RWPE2 (cell line): Measurements from ENCODE around the gene KCNQ1OT1.

Experiments used
- ATAC-seq: fragments of 200-7000 bp; cut with Tn5 transposase; 3 replicates; pipeline ENCODE4 v1.9.1; 2021; ENCODE audit warnings: low read depth
- DNase-seq: peaks from one replicate; pipeline ENCODE4 v3.0.0-alpha.2; 2020; ENCODE audit warnings: low spot score
- H3K27ac ChIP-seq: fragments of 450-650 bp; 2 replicates; pipeline ENCODE4 v1.5.1; 2017; ENCODE audit warnings: mild to moderate bottlenecking; ENCODE audit not compliant: poor library complexity, severe bottlenecking
- H3K27me3 ChIP-seq: fragments of 250-450 bp; sonication (Bioruptor Pico); 2 replicates; pipeline ENCODE4 v1.5.1; 2021; ENCODE audit warnings: mild to moderate bottlenecking, moderate library complexity; ENCODE audit not compliant: insufficient read depth, poor library complexity, severe bottlenecking
- H3K36me3 ChIP-seq: fragments of 250-450 bp; sonication (Bioruptor Pico); 2 replicates; pipeline ENCODE4 v1.5.1; 2020; ENCODE audit warnings: low read depth, mild to moderate bottlenecking, moderate library complexity
- H3K4me1 ChIP-seq: fragments of 250-450 bp; sonication (Bioruptor Pico); 2 replicates; pipeline ENCODE4 v1.5.1; 2021; ENCODE audit warnings: mild to moderate bottlenecking, moderate library complexity; ENCODE audit not compliant: insufficient read depth, poor library complexity, severe bottlenecking
- H3K4me3 ChIP-seq: fragments of 250-450 bp; sonication (Bioruptor Pico); 2 replicates; pipeline ENCODE4 v1.5.1; 2021; ENCODE audit warnings: mild to moderate bottlenecking, moderate library complexity; ENCODE audit not compliant: severe bottlenecking
- H3K9me3 ChIP-seq: fragments of 250-450 bp; sonication (Bioruptor Pico); 2 replicates; pipeline ENCODE4 v1.5.1; 2021; ENCODE audit warnings: mild to moderate bottlenecking, moderate library complexity; ENCODE audit not compliant: severe bottlenecking
- TF ChIP-seq, protein P1 (sequence below): fragments of 450-650 bp; IDR thresholded peaks from one replicate; pipeline ENCODE4 v1.5.1; 2017; ENCODE audit warnings: mild to moderate bottlenecking, moderate library complexity; ENCODE audit not compliant: poor library complexity, severe bottlenecking

KCNQ1OT1 gene

DNA sequence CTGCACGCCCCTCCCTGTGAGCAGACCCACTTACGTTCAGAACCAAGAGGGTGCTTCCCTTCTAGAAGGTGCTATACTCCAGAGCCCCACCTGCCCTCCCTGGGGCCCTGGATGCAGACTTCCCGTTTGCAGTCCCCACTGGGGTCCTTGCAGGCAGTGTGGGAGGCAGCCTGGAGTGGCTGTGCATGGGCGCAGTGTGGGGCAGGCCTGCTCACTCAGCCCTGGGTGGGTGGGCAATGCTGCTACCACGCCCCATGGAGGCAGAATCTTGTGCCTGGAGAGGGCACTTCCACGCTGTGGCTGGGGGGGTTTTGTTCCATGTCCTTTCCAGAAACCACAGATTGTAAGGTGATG, 116.2 kb downstream of the KCNQ1OT1 start:
- DNase-seq (no peak), ATAC-seq (no peak)
- TF ChIP-seq, protein P1, sequence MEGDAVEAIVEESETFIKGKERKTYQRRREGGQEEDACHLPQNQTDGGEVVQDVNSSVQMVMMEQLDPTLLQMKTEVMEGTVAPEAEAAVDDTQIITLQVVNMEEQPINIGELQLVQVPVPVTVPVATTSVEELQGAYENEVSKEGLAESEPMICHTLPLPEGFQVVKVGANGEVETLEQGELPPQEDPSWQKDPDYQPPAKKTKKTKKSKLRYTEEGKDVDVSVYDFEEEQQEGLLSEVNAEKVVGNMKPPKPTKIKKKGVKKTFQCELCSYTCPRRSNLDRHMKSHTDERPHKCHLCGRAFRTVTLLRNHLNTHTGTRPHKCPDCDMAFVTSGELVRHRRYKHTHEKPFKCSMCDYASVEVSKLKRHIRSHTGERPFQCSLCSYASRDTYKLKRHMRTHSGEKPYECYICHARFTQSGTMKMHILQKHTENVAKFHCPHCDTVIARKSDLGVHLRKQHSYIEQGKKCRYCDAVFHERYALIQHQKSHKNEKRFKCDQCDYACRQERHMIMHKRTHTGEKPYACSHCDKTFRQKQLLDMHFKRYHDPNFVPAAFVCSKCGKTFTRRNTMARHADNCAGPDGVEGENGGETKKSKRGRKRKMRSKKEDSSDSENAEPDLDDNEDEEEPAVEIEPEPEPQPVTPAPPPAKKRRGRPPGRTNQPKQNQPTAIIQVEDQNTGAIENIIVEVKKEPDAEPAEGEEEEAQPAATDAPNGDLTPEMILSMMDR, result no peak
- Histone ChIP-seq H3K36me3 (no peaks in the 10 kb centered on the region), H3K4me1 (no peaks in the 10 kb centered on the region), H3K27ac (no peak overlapping the region), H3K27me3 (no peaks in the 10 kb centered on the region), H3K9me3 (no peaks in the 10 kb centered on the region), H3K4me3 (no peak overlapping the region)

DNA sequence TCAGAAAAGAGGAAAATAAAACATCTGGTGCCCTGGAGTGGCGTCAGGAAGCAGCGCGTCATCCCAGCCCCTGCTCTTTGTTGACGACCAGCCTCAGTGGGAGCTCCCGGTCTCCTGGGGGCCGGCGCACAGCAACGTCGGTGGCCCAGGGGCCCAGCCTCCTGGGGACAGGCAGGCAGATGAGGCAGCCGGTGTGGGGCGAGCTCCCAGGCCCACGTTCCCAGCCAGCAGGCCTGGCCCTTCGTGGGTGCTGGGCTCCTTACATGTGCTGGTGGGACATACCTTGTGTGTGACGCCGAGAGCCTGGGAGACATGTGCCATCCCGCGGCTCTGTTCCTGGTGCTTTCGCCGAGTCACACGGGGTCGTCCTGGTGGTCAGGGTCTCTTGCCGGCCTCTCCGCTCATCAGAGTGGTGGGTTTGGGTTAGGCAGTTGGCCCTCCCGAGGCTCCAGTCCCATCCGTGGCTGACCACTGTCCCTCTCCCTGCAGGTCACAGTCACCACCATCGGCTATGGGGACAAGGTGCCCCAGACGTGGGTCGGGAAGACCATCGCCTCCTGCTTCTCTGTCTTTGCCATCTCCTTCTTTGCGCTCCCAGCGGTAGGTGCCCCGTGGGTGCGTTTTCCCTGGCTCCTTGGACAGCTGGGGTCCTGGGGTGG, 116.7 kb downstream of the KCNQ1OT1 start:
- DNase-seq (peak; percentile 51), ATAC-seq (no peak)
- TF ChIP-seq, protein P1, result no peak
- no peaks in the 10 kb centered on the region for H3K36me3 ChIP-seq
- no peaks in the 10 kb centered on the region for H3K4me1 ChIP-seq
- no peak overlapping the region for H3K4me3 ChIP-seq
- no peaks in the 10 kb centered on the region for H3K9me3 ChIP-seq
- H3K27me3 ChIP-seq, result no peaks in the 10 kb centered on the region
- no peak overlapping the region for H3K27ac ChIP-seq

DNA sequence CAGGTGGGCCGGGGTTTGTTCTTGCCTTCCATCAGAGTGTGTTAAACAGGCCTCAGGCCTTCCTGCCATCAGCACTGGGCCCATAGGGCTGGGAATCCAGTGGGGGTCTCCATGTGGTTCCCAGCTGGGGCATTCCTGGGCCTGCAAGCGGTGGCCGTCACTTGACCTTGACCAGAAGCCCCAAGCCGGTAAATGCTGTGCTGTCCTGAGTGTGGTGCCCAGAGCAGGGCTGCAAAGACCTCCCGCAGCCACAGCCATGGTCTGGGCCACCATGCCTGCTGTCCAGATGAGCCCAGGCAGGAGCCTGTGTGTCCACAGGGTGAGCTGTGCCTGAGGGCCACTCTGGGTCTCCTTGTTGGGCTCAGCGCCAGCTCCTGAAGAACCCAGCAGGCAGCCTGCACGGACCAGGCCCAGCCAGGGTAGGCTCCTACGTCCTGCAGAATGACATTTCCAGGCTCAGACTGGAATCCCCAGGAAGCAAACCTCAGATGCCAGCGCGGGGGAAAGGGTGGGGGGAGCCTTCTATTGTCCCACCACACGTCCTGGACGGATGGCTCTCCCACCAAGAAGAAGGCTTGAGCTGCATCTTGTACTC, 117.3 kb downstream of the KCNQ1OT1 start:
- Histone ChIP-seq H3K27me3 (no peaks in the 10 kb centered on the region), H3K36me3 (no peaks in the 10 kb centered on the region), H3K9me3 (no peaks in the 10 kb centered on the region), H3K4me1 (no peaks in the 10 kb centered on the region), H3K27ac (no peak overlapping the region), H3K4me3 (no peak overlapping the region)
- ATAC-seq (no peak), DNase-seq (peak; percentile 50)
- TF ChIP-seq, protein P1, result no peak

DNA sequence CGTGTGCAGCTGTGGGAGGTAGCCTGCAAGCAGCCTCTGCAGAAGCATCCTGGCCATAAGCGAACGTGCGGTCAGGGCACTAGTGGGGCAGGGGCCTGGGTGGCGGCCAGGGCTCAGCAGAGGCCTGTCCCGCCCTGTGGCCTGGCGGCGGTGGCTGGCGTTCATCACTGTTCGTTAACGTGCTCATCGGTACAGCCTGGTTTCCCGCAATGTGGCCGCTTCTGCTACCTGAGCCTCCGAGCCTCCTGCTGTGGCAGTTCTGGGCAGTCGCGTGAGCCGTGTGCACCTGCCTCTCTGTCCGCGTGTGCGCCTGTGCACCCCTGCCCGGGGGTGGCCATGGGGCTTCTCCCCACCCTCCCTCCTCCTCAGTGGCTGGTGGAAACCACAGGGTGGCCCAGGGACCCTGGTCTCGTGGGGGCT, 117.9 kb downstream of the KCNQ1OT1 start:
- DNase-seq, result peak; percentile 58
- Histone ChIP-seq H3K27me3 (no peaks in the 10 kb centered on the region), H3K27ac (no peak overlapping the region), H3K9me3 (no peaks in the 10 kb centered on the region), H3K4me1 (no peaks in the 10 kb centered on the region), H3K4me3 (no peak overlapping the region), H3K36me3 (no peaks in the 10 kb centered on the region)
- no peak for ATAC-seq
- TF ChIP-seq, protein P1, result no peak
